HepG2 (cell line): ENCODE measurements around the gene BRD3. TPM values are rescaled to one million over a fixed set of nuclear protein-coding genes. Genes with fewer than 3 reads are reported as not detected.

ENCODE experiments used
- AFF4 ChIP-seq: sonication (generic); formaldehyde crosslinking; IDR thresholded peaks from 2 replicates; pipeline ENCODE4 v1.4.0; 2020; ENCODE audit warnings: missing genetic modification reagents
- AHR ChIP-seq: IDR thresholded peaks from 2 replicates; pipeline ENCODE4 v1.6.1; 2018; ENCODE audit warnings: missing genetic modification reagents, missing compliant biosample characterization
- ETS1 ChIP-seq: sonication (generic); formaldehyde crosslinking; IDR thresholded peaks from 2 replicates; pipeline ENCODE4 v1.4.0; 2020; ENCODE audit warnings: missing genetic modification reagents
- FOXA3 ChIP-seq: IDR thresholded peaks from 2 replicates; pipeline ENCODE4 v1.6.1; 2016; ENCODE audit warnings: missing genetic modification reagents, missing compliant biosample characterization
- FOXO1 ChIP-seq: sonication (generic); formaldehyde crosslinking; IDR thresholded peaks from 2 replicates; pipeline ENCODE4 v1.4.0; 2020; ENCODE audit warnings: missing genetic modification reagents
- GATAD1 ChIP-seq: IDR thresholded peaks from 2 replicates; pipeline ENCODE4 v1.6.1; 2016; ENCODE audit warnings: missing genetic modification reagents, missing compliant biosample characterization
- HNRNPK ChIP-seq: fragments of 200-400 bp; formaldehyde crosslinking; IDR thresholded peaks from 2 replicates; pipeline ENCODE4 v1.6.1; 2018; ENCODE audit warnings: low read length, low read depth, moderate library complexity, mild to moderate bottlenecking; ENCODE audit not compliant: poor library complexity, severe bottlenecking
- KDM1A ChIP-seq: IDR thresholded peaks from 2 replicates; pipeline ENCODE4 v1.6.1; 2016; ENCODE audit warnings: missing compliant biosample characterization
- MEIS1 ChIP-seq: sonication (generic); formaldehyde crosslinking; IDR thresholded peaks from 2 replicates; pipeline ENCODE4 v1.9.0; 2021; ENCODE audit warnings: mild to moderate bottlenecking, missing genetic modification reagents, moderate library complexity, borderline replicate concordance
- NCOA5 ChIP-seq: sonication (generic); formaldehyde crosslinking; IDR thresholded peaks from 2 replicates; pipeline ENCODE4 v1.4.0; 2020; ENCODE audit warnings: missing genetic modification reagents
- NONO ChIP-seq, 2 experiments: fragments of 450-650 bp in 1 of 2; sonication (generic) in 1 of 2; formaldehyde crosslinking in 1 of 2; IDR thresholded peaks in 1 of 2; conservative IDR thresholded peaks in 1 of 2; 2 replicates each; pipeline versions ENCODE4 v1.6.1 to v1.8.0; 2017 to 2022; ENCODE audit warnings: mild to moderate bottlenecking in 1 of 2, missing genetic modification reagents in 1 of 2, moderate library complexity in 1 of 2
- REPIN1 ChIP-seq: sonication (generic); formaldehyde crosslinking; IDR thresholded peaks from 2 replicates; pipeline ENCODE4 v1.8.0; 2022; ENCODE audit warnings: missing genetic modification reagents, low read depth, mild to moderate bottlenecking, borderline replicate concordance
- RFX3 ChIP-seq: IDR thresholded peaks from 2 replicates; pipeline ENCODE4 v1.6.1; 2016; ENCODE audit warnings: missing biosample characterization, missing genetic modification reagents
- SP1 ChIP-seq, 2 experiments: fragments of 450-650 bp in 1 of 2; sonication (generic) in 1 of 2; formaldehyde crosslinking in 1 of 2; IDR thresholded peaks; 2 replicates each; pipeline versions ENCODE4 v1.4.0 to v1.6.1; 2016 to 2020; ENCODE audit warnings: missing genetic modification reagents in 1 of 2
- SP140L ChIP-seq: sonication (generic); formaldehyde crosslinking; IDR thresholded peaks from 2 replicates; pipeline ENCODE4 v1.4.0; 2020; ENCODE audit warnings: missing genetic modification reagents, borderline replicate concordance
- SSRP1 ChIP-seq: IDR thresholded peaks from 2 replicates; pipeline ENCODE4 v1.6.1; 2016; ENCODE audit warnings: control low read depth
- ZFP1 ChIP-seq: IDR thresholded peaks from 2 replicates; pipeline ENCODE4 v1.6.1; 2016
- ZMYM2 ChIP-seq: sonication (generic); formaldehyde crosslinking; IDR thresholded peaks from 2 replicates; pipeline ENCODE4 v1.8.0; 2022; ENCODE audit warnings: mild to moderate bottlenecking, missing genetic modification reagents
- ZNF138 ChIP-seq: sonication (generic); formaldehyde crosslinking; IDR thresholded peaks from 2 replicates; pipeline ENCODE4 v1.5.0; 2020; ENCODE audit warnings: mild to moderate bottlenecking, low read depth, missing genetic modification reagents
- ZNF556 ChIP-seq: sonication (generic); formaldehyde crosslinking; IDR thresholded peaks from 2 replicates; pipeline ENCODE4 v1.4.0; 2020; ENCODE audit warnings: mild to moderate bottlenecking, missing genetic modification reagents, borderline replicate concordance
- ZNF841 ChIP-seq: sonication (generic); formaldehyde crosslinking; IDR thresholded peaks from 2 replicates; pipeline ENCODE4 v1.8.1; 2023; ENCODE audit warnings: missing genetic modification reagents, borderline replicate concordance
- polyA plus RNA-seq, 8 experiments: library from polyadenylated mRNA; depleted of rRNA in 3 of 8; stranded (reverse) in 7 of 8; unstranded in 1 of 8; fragments of >200 nt; fragmentation: Illumina TruSeq in 4 of 8; extraction: Trizol in 4 of 8; gene quantifications; 2 replicates each; pipeline versions ENCODE4 v1.2.1 to v1.2.3, GENCODE V29; 2011 to 2016; ENCODE audit warnings: low read depth in 4 of 8, missing spikeins in 1 of 8, mixed read lengths in 1 of 8; ENCODE audit not compliant: insufficient read depth in 1 of 8
- total RNA-seq, 5 experiments: library from RNA; depleted of rRNA; stranded (reverse); fragments of >200 nt; fragmentation: Illumina TruSeq; extraction: Trizol; gene quantifications; 2 replicates each; pipeline ENCODE4 v1.2.3, GENCODE V29; 2016; ENCODE audit warnings: low read depth in 1 of 5
- TF ChIP-seq, protein P1 (sequence below): sonication (generic); formaldehyde crosslinking; IDR thresholded peaks from 2 replicates; pipeline ENCODE4 v1.5.0; 2020; ENCODE audit warnings: missing genetic modification reagents, mild to moderate bottlenecking, borderline replicate concordance
- TF ChIP-seq, protein P2 (sequence below): sonication (generic); formaldehyde crosslinking; IDR thresholded peaks from 2 replicates; pipeline ENCODE4 v1.5.0; 2020; ENCODE audit warnings: missing genetic modification reagents, mild to moderate bottlenecking, borderline replicate concordance

The BRD3 gene
- total and polyA plus RNA-seq, 2 of the 13 experiments (the other 11 are each of a cell fraction or from before 2014, with no cell fraction given), result 5.9 to 12.9 TPM

GRCh38 chr9:134024828-134025605 is 42.8 kb downstream of the BRD3 start, which contains the start of gene BRD3OS (continued):
- TF ChIP-seq, protein P1, sequence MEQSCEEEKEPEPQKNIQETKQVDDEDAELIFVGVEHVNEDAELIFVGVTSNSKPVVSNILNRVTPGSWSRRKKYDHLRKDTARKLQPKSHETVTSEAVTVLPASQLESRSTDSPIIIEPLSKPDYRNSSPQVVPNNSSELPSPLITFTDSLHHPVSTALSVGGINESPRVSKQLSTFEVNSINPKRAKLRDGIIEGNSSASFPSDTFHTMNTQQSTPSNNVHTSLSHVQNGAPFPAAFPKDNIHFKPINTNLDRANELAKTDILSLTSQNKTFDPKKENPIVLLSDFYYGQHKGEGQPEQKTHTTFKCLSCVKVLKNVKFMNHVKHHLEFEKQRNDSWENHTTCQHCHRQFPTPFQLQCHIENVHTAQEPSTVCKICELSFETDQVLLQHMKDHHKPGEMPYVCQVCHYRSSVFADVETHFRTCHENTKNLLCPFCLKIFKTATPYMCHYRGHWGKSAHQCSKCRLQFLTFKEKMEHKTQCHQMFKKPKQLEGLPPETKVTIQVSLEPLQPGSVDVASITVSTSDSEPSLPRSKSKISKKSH (CRISPR knock-in tag), result no peak
- TF ChIP-seq SP140L (CRISPR knock-in tag) (no peak), ZNF556 (CRISPR knock-in tag) (peak; percentile 90; the same call in 1 of the 2 replicates), NCOA5 (CRISPR knock-in tag) (no peak), AHR (CRISPR knock-in tag) (no peak), REPIN1 (no peak), SSRP1 (CRISPR knock-in tag) (no peak), ZNF138 (no peak), ETS1 (CRISPR knock-in tag) (no peak), GATAD1 (CRISPR knock-in tag) (peak; percentile 70; the same call in 1 of the 2 replicates), FOXA3 (CRISPR knock-in tag) (no peak), AFF4 (CRISPR knock-in tag) (no peak), ZMYM2 (CRISPR knock-in tag) (no peak), RFX3 (CRISPR knock-in tag) (peak; percentile 80), HNRNPK (peak; percentile 95), SP1 (IDR thresholded peaks at IDR 0.05) (no peak), SP1 (CRISPR knock-in tag; IDR thresholded peaks at IDR 0.05) (peak; percentile 91), MEIS1 (CRISPR knock-in tag) (0 out of 2 replicates have a peak, but pooled peaks have one; percentile 14), KDM1A (CRISPR knock-in tag) (no peak), NONO (IDR thresholded peaks at IDR 0.05) (no peak; the same call in 1 of the 2 replicates), NONO (CRISPR knock-in tag; conservative IDR thresholded peaks at IDR 0.05) (peak; percentile 89), FOXO1 (CRISPR knock-in tag) (no peak), ZNF841 (no peak), ZFP1 (CRISPR knock-in tag) (no peak; the same call in 1 of the 2 replicates)
- TF ChIP-seq, protein P2, sequence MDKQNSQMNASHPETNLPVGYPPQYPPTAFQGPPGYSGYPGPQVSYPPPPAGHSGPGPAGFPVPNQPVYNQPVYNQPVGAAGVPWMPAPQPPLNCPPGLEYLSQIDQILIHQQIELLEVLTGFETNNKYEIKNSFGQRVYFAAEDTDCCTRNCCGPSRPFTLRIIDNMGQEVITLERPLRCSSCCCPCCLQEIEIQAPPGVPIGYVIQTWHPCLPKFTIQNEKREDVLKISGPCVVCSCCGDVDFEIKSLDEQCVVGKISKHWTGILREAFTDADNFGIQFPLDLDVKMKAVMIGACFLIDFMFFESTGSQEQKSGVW, result no peak
